ENCODE measurements around the gene EIF3K.

- TF ChIP-seq CTCF (IDR thresholded peaks at IDR 0.05) = no peak
- no peak for TF ChIP-seq POLR2A (IDR thresholded peaks at IDR 0.05)
These were observed 12.9 kb upstream of the EIF3K start for GRCh38 chr19:38606131-38606530.

All from tibial nerve (tissue), 3 donors.